ENCODE measurements around the gene LMO7.

LMO7 gene

GRCh38 chr13:75813323-75813722, 177.2 kb downstream of the LMO7 start:
- no peak overlapping the region for H3K27ac ChIP-seq
- no peak overlapping the region for H3K4me3 ChIP-seq (ENCODE audit: low read depth, low read length)

GRCh38 chr13:75818179-75818967, 182.2 kb downstream of the LMO7 start:
- no peaks in the 10 kb centered on the region for H3K79me2 ChIP-seq
- H3K4me2 ChIP-seq (ENCODE audit: low read length) = no peak overlapping the region
- H3K4me3 ChIP-seq (ENCODE audit: low read depth, low read length) = no peak overlapping the region
- H2AFZ ChIP-seq = no peak overlapping the region
- no peaks in the 10 kb centered on the region for H3K36me3 ChIP-seq (ENCODE audit: control insufficient read depth, insufficient read depth, low read length)
- no peaks in the 10 kb centered on the region for H3K27me3 ChIP-seq (ENCODE audit: control insufficient read depth, insufficient read depth, low read length)
- H3K9ac ChIP-seq = no peak overlapping the region
- H3K9me3 ChIP-seq (ENCODE audit: control insufficient read depth, low read length) = no peaks in the 10 kb centered on the region
- H3K4me1 ChIP-seq = no peaks in the 10 kb centered on the region
- no peak overlapping the region for H3K27ac ChIP-seq
- no peak for TF ChIP-seq CTCF (IDR thresholded peaks at IDR 0.05)

More at GRCh38 chr13:75813323-75813722, 177.2 kb downstream of the LMO7 start:
- Histone ChIP-seq H3K79me2 (no peaks in the 10 kb centered on the region), H3K27me3 (ENCODE audit: control insufficient read depth, insufficient read depth, low read length) (no peaks in the 10 kb centered on the region), H3K9ac (no peak overlapping the region), H3K4me2 (ENCODE audit: low read length) (no peak overlapping the region), H3K36me3 (ENCODE audit: control insufficient read depth, insufficient read depth, low read length) (no peaks in the 10 kb centered on the region), H3K4me1 (peaks cover 5% of the 10 kb centered on the region), H3K9me3 (ENCODE audit: control insufficient read depth, low read length) (no peaks in the 10 kb centered on the region), H2AFZ (no peak overlapping the region)
- no peak for TF ChIP-seq CTCF (IDR thresholded peaks at IDR 0.05)

DNA sequence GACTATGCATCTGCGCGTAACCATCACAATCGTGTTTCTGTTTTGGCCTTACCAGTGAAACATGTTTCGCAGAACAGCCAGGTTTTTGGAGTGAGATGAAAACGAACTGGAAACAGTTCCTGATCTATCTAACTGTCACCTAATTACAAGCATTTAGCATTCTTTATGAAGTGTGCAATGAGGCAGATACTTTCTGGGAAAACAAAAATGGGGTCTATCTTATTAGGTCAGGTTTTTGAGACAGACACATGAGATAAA, 182.8 kb downstream of the LMO7 start:
- H3K27ac ChIP-seq = no peak overlapping the region

DNA sequence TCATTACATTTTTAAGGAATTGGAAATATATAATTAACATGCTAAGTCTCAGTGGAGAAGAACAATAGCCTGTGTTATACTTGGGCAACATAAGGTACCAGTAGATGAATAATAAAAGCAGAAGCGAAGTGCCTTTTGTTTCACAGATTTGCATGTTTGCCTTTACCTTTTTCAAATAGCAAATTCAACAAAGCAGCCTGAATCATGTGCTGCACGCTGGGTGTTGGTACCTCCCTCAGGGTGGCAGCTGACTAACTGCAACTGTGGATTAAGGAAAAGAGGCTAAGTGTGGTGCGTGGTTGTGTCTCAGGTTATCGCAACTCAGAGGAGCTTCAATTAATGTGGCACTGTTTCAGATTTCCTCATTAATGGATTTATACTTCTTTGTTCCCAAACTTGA, 189.0 kb downstream of the LMO7 start:
- Histone ChIP-seq H3K27ac (no peak overlapping the region), H2AFZ (no peak overlapping the region), H3K4me2 (ENCODE audit: low read length) (no peak overlapping the region), H3K79me2 (no peaks in the 10 kb centered on the region), H3K9ac (no peak overlapping the region), H3K27me3 (ENCODE audit: control insufficient read depth, insufficient read depth, low read length) (no peaks in the 10 kb centered on the region), H3K4me3 (ENCODE audit: low read depth, low read length) (no peak overlapping the region), H3K36me3 (ENCODE audit: control insufficient read depth, insufficient read depth, low read length) (no peaks in the 10 kb centered on the region), H3K9me3 (ENCODE audit: control insufficient read depth, low read length) (no peaks in the 10 kb centered on the region), H3K4me1 (no peaks in the 10 kb centered on the region)
- no peak for TF ChIP-seq CTCF (IDR thresholded peaks at IDR 0.05)

More for the DNA sequence above, 182.8 kb downstream of the LMO7 start:
- Histone ChIP-seq H3K4me3 (ENCODE audit: low read depth, low read length) (no peak overlapping the region), H3K36me3 (ENCODE audit: control insufficient read depth, insufficient read depth, low read length) (no peaks in the 10 kb centered on the region), H3K9me3 (ENCODE audit: control insufficient read depth, low read length) (no peaks in the 10 kb centered on the region), H3K79me2 (no peaks in the 10 kb centered on the region), H3K27me3 (ENCODE audit: control insufficient read depth, insufficient read depth, low read length) (no peaks in the 10 kb centered on the region), H3K4me1 (no peaks in the 10 kb centered on the region), H3K9ac (no peak overlapping the region), H2AFZ (no peak overlapping the region), H3K4me2 (ENCODE audit: low read length) (no peak overlapping the region)
- no peak for TF ChIP-seq CTCF (IDR thresholded peaks at IDR 0.05)

GRCh38 chr13:75825594-75825993, 189.5 kb downstream of the LMO7 start:
- no peak for TF ChIP-seq CTCF (IDR thresholded peaks at IDR 0.05)
- Histone ChIP-seq H3K9me3 (ENCODE audit: control insufficient read depth, low read length) (no peaks in the 10 kb centered on the region), H3K4me2 (ENCODE audit: low read length) (no peak overlapping the region), H3K27me3 (ENCODE audit: control insufficient read depth, insufficient read depth, low read length) (no peaks in the 10 kb centered on the region), H3K27ac (no peak overlapping the region), H3K4me3 (ENCODE audit: low read depth, low read length) (no peak overlapping the region), H3K9ac (no peak overlapping the region), H3K79me2 (no peaks in the 10 kb centered on the region), H3K4me1 (no peaks in the 10 kb centered on the region), H2AFZ (no peak overlapping the region), H3K36me3 (ENCODE audit: control insufficient read depth, insufficient read depth, low read length) (no peaks in the 10 kb centered on the region)

Measured in parathyroid adenoma (tissue), 2 donors.